ENCODE measurements around the gene ADGRG6.

- TF ChIP-seq CTCF (IDR thresholded peaks at IDR 0.05) (no peak), ATF3 (CRISPR knock-in tag; conservative IDR thresholded peaks at IDR 0.05) (no peak)
Observed at GRCh38 chr6:142254513-142254912, 47.3 kb upstream of the ADGRG6 start.
